RWPE1 (cell line): ENCODE measurements around the gene MRPL18.
"Not testable (repeated sequence)": the region's sequence is repeated elsewhere in the genome, so short reads cannot be mapped to it uniquely, and the experiment has no call there.

Source experiments
- CTCF ChIA-PET: fragments of 350-600 bp; sonication (Branson Sonifier 250); formaldehyde crosslinking; extraction: SDS; loops from one replicate; lab custom pipeline; 2021; lab: Yijun Ruan, JAX
- POLR2A ChIA-PET: fragments of 400-600 bp; formaldehyde crosslinking; extraction: SDS; loops from one replicate; lab custom pipeline; 2020; ENCODE audit warnings: antibody characterized with exemption; ENCODE audit not compliant: low non-redundant PET; lab: Yijun Ruan, JAX
- DNase-seq: peaks from one replicate; pipeline ENCODE4 v3.0.0; 2012; ENCODE audit warnings: low spot score
- H3K27ac ChIP-seq: fragments of 450-650 bp; 2 replicates; pipeline ENCODE4 v1.5.1; 2017
- CTCF ChIP-seq: fragments of 450-650 bp; conservative IDR thresholded peaks from 2 replicates; pipeline ENCODE4 v1.5.1; 2017; ENCODE audit warnings: low read depth, mild to moderate bottlenecking

Gene MRPL18

DNA sequence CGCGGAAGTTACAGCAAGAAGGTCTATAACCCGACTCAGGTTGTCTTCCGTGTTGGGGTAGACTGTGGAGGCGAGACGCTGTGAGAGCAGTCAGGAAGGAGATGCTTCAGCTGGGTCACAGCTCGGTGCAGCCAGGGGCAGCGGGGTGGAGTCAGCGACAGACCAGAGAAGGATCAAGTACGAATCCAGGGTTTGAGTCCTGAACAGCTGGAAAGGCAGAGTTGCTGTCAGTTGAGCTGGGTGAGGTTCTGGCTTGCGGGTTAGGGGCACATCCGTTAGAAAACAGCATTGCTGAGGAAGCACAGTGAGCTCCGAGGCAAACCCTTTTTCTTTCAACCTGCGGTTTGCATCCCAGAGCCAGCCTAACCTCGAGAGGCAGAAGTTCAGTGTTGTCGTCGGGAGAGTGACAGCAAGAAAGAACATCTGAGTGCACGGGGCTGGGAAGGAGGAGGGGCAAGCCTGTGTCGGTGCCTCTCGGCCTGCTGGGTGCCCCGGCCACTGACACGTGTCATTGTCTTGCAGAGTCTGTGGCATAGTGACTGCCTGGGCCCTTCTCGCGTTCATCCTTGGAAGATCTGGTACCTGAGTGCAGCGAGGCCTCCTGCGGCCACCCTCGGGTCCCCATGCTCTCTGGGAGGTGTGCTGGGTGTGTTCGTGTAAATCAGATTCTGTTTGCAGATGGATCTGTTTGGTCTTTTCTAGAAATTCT lies 29.8 kb downstream of the MRPL18 start:
- no peak for TF ChIP-seq CTCF
- ChIA-PET CTCF (no interaction called here), POLR2A (no interaction called here)
- DNase-seq, result no peak
- H3K27ac ChIP-seq, result no peak overlapping the region

DNA sequence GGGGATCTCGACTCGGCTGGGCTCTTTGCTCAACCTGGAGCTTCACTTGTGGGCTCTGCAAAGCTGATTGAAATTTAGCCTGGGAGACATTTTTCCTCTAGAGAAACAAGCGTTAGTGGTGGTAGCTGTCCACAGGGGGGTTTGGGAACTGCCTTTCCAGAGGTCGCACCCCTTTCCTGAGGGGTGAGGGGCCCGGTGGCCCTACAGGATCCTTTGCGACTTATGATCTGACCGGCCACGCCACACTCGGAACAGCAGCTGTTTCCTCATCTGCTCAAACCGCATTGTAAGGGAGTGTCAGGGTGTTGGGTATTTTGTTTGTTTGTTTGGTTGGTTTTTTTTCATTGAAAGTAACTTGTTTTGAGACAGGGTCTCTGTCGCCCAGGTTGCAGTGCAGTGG lies 30.9 kb downstream of the MRPL18 start:
- ChIA-PET CTCF (no interaction called here), POLR2A (no interaction called here)
- no peak for DNase-seq
- TF ChIP-seq CTCF, result no peak
- H3K27ac ChIP-seq, result no peak overlapping the region

DNA sequence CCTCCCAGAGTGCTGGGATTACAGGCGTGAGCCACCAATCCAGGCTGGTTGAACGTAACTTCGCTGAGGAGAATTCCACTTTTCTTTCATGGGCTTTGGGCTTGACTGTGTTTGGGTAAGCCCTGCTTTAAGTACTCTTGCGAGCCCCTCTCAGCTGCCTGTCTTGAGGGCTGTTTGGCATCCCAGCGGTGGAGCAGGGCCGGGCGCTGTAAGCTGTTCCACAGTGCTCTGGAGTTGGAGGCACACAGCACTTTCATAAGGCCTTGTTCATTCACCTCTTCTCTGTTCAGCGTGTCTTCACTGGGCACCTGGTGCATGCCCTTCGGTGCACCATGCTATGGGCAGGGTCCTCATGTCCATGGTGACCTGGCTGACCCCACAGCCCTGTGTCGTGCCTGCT lies 31.5 kb downstream of the MRPL18 start:
- no peak for TF ChIP-seq CTCF
- no peak overlapping the region for H3K27ac ChIP-seq
- POLR2A ChIA-PET, result interaction anchor here (0.7 kb wide), 1 partner anchor 13 kb away, joined by 3 read pairs; no protein-coding TSS in a partner anchor
- CTCF ChIA-PET, result no interaction called here
- no peak for DNase-seq

DNA sequence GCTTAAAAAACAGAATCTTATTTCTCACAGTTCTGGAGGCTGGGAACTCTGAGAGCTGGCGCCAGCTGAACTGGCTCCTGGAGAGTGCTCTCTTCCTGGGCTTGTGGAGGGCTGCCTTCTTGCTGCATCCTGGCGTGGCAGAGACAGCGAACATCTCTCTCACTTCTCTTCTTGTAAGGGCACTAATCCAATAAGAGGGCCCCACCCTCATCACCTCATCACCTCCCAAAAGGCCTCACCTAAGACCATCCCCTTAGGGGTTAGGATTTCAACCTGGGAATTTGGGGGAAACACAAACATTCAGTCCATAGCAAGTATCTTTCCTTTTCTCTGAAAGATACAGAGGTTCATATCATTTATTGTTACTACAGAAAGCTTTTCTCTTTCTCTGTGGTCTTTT lies 33.7 kb downstream of the MRPL18 start:
- no peak for DNase-seq
- TF ChIP-seq CTCF, result no peak
- POLR2A ChIA-PET, result no interaction called here
- H3K27ac ChIP-seq, result no peak overlapping the region
- CTCF ChIA-PET, result interaction anchor here (0.6 kb wide), 1 partner anchor 943 kb away, joined by 3 read pairs; no protein-coding TSS in a partner anchor

- POLR2A ChIA-PET, CTCF ChIA-PET, DNase-seq, H3K27ac ChIP-seq: not testable (repeated sequence)
Observed at GRCh38 chr6:159824690-159825089, 34.4 kb downstream of the MRPL18 start.

DNA sequence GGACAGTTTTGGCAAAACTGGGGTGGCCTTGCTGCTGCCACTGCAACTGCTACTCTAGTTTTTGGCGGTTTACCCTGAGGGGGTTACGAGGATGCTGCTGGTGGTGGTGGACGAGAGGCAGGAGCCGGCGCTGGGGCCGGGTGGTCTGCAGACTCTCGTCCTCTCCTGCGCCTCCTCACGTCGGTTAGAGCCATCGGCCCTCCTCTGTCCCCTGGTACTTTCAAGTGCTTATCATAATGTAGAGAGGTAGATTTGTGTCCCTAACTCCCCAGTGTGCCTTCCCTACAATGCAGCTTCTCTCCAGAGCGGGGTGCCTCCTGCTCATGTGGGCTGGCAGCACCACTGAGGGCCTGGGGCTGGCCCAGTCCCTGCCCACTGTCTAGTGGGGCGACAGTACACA lies 35.7 kb downstream of the MRPL18 start:
- POLR2A ChIA-PET, result no interaction called here

More for the DNA sequence above, 35.7 kb downstream of the MRPL18 start:
- no peak for TF ChIP-seq CTCF
- DNase-seq, result no peak
- CTCF ChIA-PET, result no interaction called here
- no peak overlapping the region for H3K27ac ChIP-seq
